Measurements from ENCODE around the gene GRID1.

The GRID1 gene

GRCh38 chr10:86062647-86063145 lies 303.9 kb downstream of the GRID1 start:
- H3K4me3 ChIP-seq (ENCODE audit: low read length in 2 of 2), result no peak overlapping the region
- H3K9me3 ChIP-seq (ENCODE audit: control insufficient read depth in 2 of 2, low read length in 2 of 2), result no peaks in the 10 kb centered on the region
- H3K27ac ChIP-seq (ENCODE audit: low read depth in 2 of 2, low read length in 2 of 2), result no peak overlapping the region
- H3K36me3 ChIP-seq (ENCODE audit: control insufficient read depth in 2 of 2, insufficient read depth in 2 of 2, low read length in 2 of 2), result no peaks in the 10 kb centered on the region
- H3K9ac ChIP-seq (ENCODE audit: low read depth in 1 of 2, low read length in 2 of 2), result no peak overlapping the region
- H3K4me1 ChIP-seq (ENCODE audit: control insufficient read depth in 2 of 2, insufficient read depth in 2 of 2, low read length in 2 of 2), result no peaks in the 10 kb centered on the region
- no peaks in the 10 kb centered on the region for H3K27me3 ChIP-seq (ENCODE audit: control insufficient read depth in 2 of 2, insufficient read depth in 2 of 2, low read length in 2 of 2)

GRCh38 chr10:86062198-86062550 lies 304.4 kb downstream of the GRID1 start:
- no peak overlapping the region for H3K27ac ChIP-seq (ENCODE audit: low read depth in 2 of 2, low read length in 2 of 2)
- H3K27me3 ChIP-seq (ENCODE audit: control insufficient read depth in 2 of 2, insufficient read depth in 2 of 2, low read length in 2 of 2), result no peaks in the 10 kb centered on the region
- no peak overlapping the region for H3K4me3 ChIP-seq (ENCODE audit: low read length in 2 of 2)
- H3K9ac ChIP-seq (ENCODE audit: low read depth in 1 of 2, low read length in 2 of 2), result no peak overlapping the region
- no peaks in the 10 kb centered on the region for H3K9me3 ChIP-seq (ENCODE audit: control insufficient read depth in 2 of 2, low read length in 2 of 2)
- no peaks in the 10 kb centered on the region for H3K4me1 ChIP-seq (ENCODE audit: control insufficient read depth in 2 of 2, insufficient read depth in 2 of 2, low read length in 2 of 2)
- H3K36me3 ChIP-seq (ENCODE audit: control insufficient read depth in 2 of 2, insufficient read depth in 2 of 2, low read length in 2 of 2), result no peaks in the 10 kb centered on the region

- no peaks in the 10 kb centered on the region for H3K4me1 ChIP-seq (ENCODE audit: control insufficient read depth in 2 of 2, insufficient read depth in 2 of 2, low read length in 2 of 2)
- H3K27ac ChIP-seq (ENCODE audit: low read depth in 2 of 2, low read length in 2 of 2), result no peak overlapping the region
- H3K9me3 ChIP-seq (ENCODE audit: control insufficient read depth in 2 of 2, low read length in 2 of 2), result no peaks in the 10 kb centered on the region
- H3K4me3 ChIP-seq (ENCODE audit: low read length in 2 of 2), result no peak overlapping the region
- no peaks in the 10 kb centered on the region for H3K27me3 ChIP-seq (ENCODE audit: control insufficient read depth in 2 of 2, insufficient read depth in 2 of 2, low read length in 2 of 2)
- no peak overlapping the region for H3K9ac ChIP-seq (ENCODE audit: low read depth in 1 of 2, low read length in 2 of 2)
- no peaks in the 10 kb centered on the region for H3K36me3 ChIP-seq (ENCODE audit: control insufficient read depth in 2 of 2, insufficient read depth in 2 of 2, low read length in 2 of 2)
Measured at GRCh38 chr10:86061278-86062197, 305.1 kb downstream of the GRID1 start.

- Histone ChIP-seq H3K36me3 (ENCODE audit: control insufficient read depth in 2 of 2, insufficient read depth in 2 of 2, low read length in 2 of 2) (no peaks in the 10 kb centered on the region), H3K27me3 (ENCODE audit: control insufficient read depth in 2 of 2, insufficient read depth in 2 of 2, low read length in 2 of 2) (no peaks in the 10 kb centered on the region)
Measured at GRCh38 chr10:86060386-86061277, 306.0 kb downstream of the GRID1 start.

GRCh38 chr10:86059892-86060291 lies 306.7 kb downstream of the GRID1 start:
- Histone ChIP-seq H3K9ac (ENCODE audit: low read depth in 1 of 2, low read length in 2 of 2) (no peak overlapping the region), H3K4me1 (ENCODE audit: control insufficient read depth in 2 of 2, insufficient read depth in 2 of 2, low read length in 2 of 2) (no peaks in the 10 kb centered on the region), H3K27me3 (ENCODE audit: control insufficient read depth in 2 of 2, insufficient read depth in 2 of 2, low read length in 2 of 2) (no peaks in the 10 kb centered on the region), H3K27ac (ENCODE audit: low read depth in 2 of 2, low read length in 2 of 2) (no peak overlapping the region), H3K9me3 (ENCODE audit: control insufficient read depth in 2 of 2, low read length in 2 of 2) (no peaks in the 10 kb centered on the region), H3K36me3 (ENCODE audit: control insufficient read depth in 2 of 2, insufficient read depth in 2 of 2, low read length in 2 of 2) (no peaks in the 10 kb centered on the region), H3K4me3 (ENCODE audit: low read length in 2 of 2) (no peak overlapping the region)

More at GRCh38 chr10:86060386-86061277, 306.0 kb downstream of the GRID1 start:
- Histone ChIP-seq H3K4me1 (ENCODE audit: control insufficient read depth in 2 of 2, insufficient read depth in 2 of 2, low read length in 2 of 2) (no peaks in the 10 kb centered on the region), H3K9ac (ENCODE audit: low read depth in 1 of 2, low read length in 2 of 2) (no peak overlapping the region), H3K4me3 (ENCODE audit: low read length in 2 of 2) (no peak overlapping the region), H3K9me3 (ENCODE audit: control insufficient read depth in 2 of 2, low read length in 2 of 2) (no peaks in the 10 kb centered on the region), H3K27ac (ENCODE audit: low read depth in 2 of 2, low read length in 2 of 2) (no peak overlapping the region)

- H3K4me3 ChIP-seq (ENCODE audit: low read length in 2 of 2), result no peak overlapping the region
- H3K27me3 ChIP-seq (ENCODE audit: control insufficient read depth in 2 of 2, insufficient read depth in 2 of 2, low read length in 2 of 2), result no peaks in the 10 kb centered on the region
- no peaks in the 10 kb centered on the region for H3K36me3 ChIP-seq (ENCODE audit: control insufficient read depth in 2 of 2, insufficient read depth in 2 of 2, low read length in 2 of 2)
- H3K9me3 ChIP-seq (ENCODE audit: control insufficient read depth in 2 of 2, low read length in 2 of 2), result no peaks in the 10 kb centered on the region
- H3K27ac ChIP-seq (ENCODE audit: low read depth in 2 of 2, low read length in 2 of 2), result no peak overlapping the region
- H3K4me1 ChIP-seq (ENCODE audit: control insufficient read depth in 2 of 2, insufficient read depth in 2 of 2, low read length in 2 of 2), result no peaks in the 10 kb centered on the region
- no peak overlapping the region for H3K9ac ChIP-seq (ENCODE audit: low read depth in 1 of 2, low read length in 2 of 2)
Measured at GRCh38 chr10:86058964-86059363, 307.6 kb downstream of the GRID1 start.

- Histone ChIP-seq H3K27ac (ENCODE audit: low read depth in 2 of 2, low read length in 2 of 2) (no peak overlapping the region), H3K9me3 (ENCODE audit: control insufficient read depth in 2 of 2, low read length in 2 of 2) (no peaks in the 10 kb centered on the region), H3K4me3 (ENCODE audit: low read length in 2 of 2) (no peak overlapping the region), H3K36me3 (ENCODE audit: control insufficient read depth in 2 of 2, insufficient read depth in 2 of 2, low read length in 2 of 2) (no peaks in the 10 kb centered on the region), H3K4me1 (ENCODE audit: control insufficient read depth in 2 of 2, insufficient read depth in 2 of 2, low read length in 2 of 2) (no peaks in the 10 kb centered on the region), H3K27me3 (ENCODE audit: control insufficient read depth in 2 of 2, insufficient read depth in 2 of 2, low read length in 2 of 2) (no peaks in the 10 kb centered on the region), H3K9ac (ENCODE audit: low read depth in 1 of 2, low read length in 2 of 2) (no peak overlapping the region)
Measured at GRCh38 chr10:86057708-86058107, 308.9 kb downstream of the GRID1 start.

GRCh38 chr10:86056672-86057071 lies 309.9 kb downstream of the GRID1 start:
- Histone ChIP-seq H3K27me3 (ENCODE audit: control insufficient read depth in 2 of 2, insufficient read depth in 2 of 2, low read length in 2 of 2) (no peaks in the 10 kb centered on the region), H3K4me3 (ENCODE audit: low read length in 2 of 2) (no peak overlapping the region), H3K9me3 (ENCODE audit: control insufficient read depth in 2 of 2, low read length in 2 of 2) (no peaks in the 10 kb centered on the region), H3K9ac (ENCODE audit: low read depth in 1 of 2, low read length in 2 of 2) (no peak overlapping the region), H3K4me1 (ENCODE audit: control insufficient read depth in 2 of 2, insufficient read depth in 2 of 2, low read length in 2 of 2) (no peaks in the 10 kb centered on the region), H3K27ac (ENCODE audit: low read depth in 2 of 2, low read length in 2 of 2) (no peak overlapping the region), H3K36me3 (ENCODE audit: control insufficient read depth in 2 of 2, insufficient read depth in 2 of 2, low read length in 2 of 2) (no peaks in the 10 kb centered on the region)

GRCh38 chr10:86055928-86056327 lies 310.7 kb downstream of the GRID1 start:
- no peaks in the 10 kb centered on the region for H3K9me3 ChIP-seq (ENCODE audit: control insufficient read depth in 2 of 2, low read length in 2 of 2)
- H3K4me1 ChIP-seq (ENCODE audit: control insufficient read depth in 2 of 2, insufficient read depth in 2 of 2, low read length in 2 of 2), result no peaks in the 10 kb centered on the region
- H3K27me3 ChIP-seq (ENCODE audit: control insufficient read depth in 2 of 2, insufficient read depth in 2 of 2, low read length in 2 of 2), result no peaks in the 10 kb centered on the region
- no peaks in the 10 kb centered on the region for H3K36me3 ChIP-seq (ENCODE audit: control insufficient read depth in 2 of 2, insufficient read depth in 2 of 2, low read length in 2 of 2)
- H3K27ac ChIP-seq (ENCODE audit: low read depth in 2 of 2, low read length in 2 of 2), result no peak overlapping the region
- no peak overlapping the region for H3K4me3 ChIP-seq (ENCODE audit: low read length in 2 of 2)
- H3K9ac ChIP-seq (ENCODE audit: low read depth in 1 of 2, low read length in 2 of 2), result no peak overlapping the region

- Histone ChIP-seq H3K27ac (ENCODE audit: low read depth in 2 of 2, low read length in 2 of 2) (no peak overlapping the region), H3K4me3 (ENCODE audit: low read length in 2 of 2) (no peak overlapping the region), H3K9me3 (ENCODE audit: control insufficient read depth in 2 of 2, low read length in 2 of 2) (no peaks in the 10 kb centered on the region), H3K9ac (ENCODE audit: low read depth in 1 of 2, low read length in 2 of 2) (no peak overlapping the region), H3K27me3 (ENCODE audit: control insufficient read depth in 2 of 2, insufficient read depth in 2 of 2, low read length in 2 of 2) (no peaks in the 10 kb centered on the region), H3K36me3 (ENCODE audit: control insufficient read depth in 2 of 2, insufficient read depth in 2 of 2, low read length in 2 of 2) (no peaks in the 10 kb centered on the region), H3K4me1 (ENCODE audit: control insufficient read depth in 2 of 2, insufficient read depth in 2 of 2, low read length in 2 of 2) (no peaks in the 10 kb centered on the region)
Measured at GRCh38 chr10:86053675-86054074, 312.9 kb downstream of the GRID1 start.
